GM23248 (cell line): ENCODE data around the gene FOXN3. TPM values are rescaled to one million over a fixed set of nuclear protein-coding genes. Genes with fewer than 3 reads are reported as not detected.

ENCODE experiments used
- DNase-seq: peaks from one replicate; pipeline ENCODE4 v3.0.0-alpha.2; 2015
- H2AFZ ChIP-seq: fragments of 200-600 bp; sonication (generic); 2 replicates; pipeline ENCODE4 v1.6.1; 2016; ENCODE audit warnings: antibody characterized with exemption
- H3F3A ChIP-seq: fragments of 200-600 bp; sonication (generic); 2 replicates; pipeline ENCODE4 v1.6.1; 2016; ENCODE audit warnings: mild to moderate bottlenecking, antibody characterized with exemption, mixed run types; ENCODE audit not compliant: insufficient read depth
- H3K27ac ChIP-seq: fragments of 200-600 bp; sonication (generic); 2 replicates; pipeline ENCODE4 v1.5.1; 2016; ENCODE audit warnings: mild to moderate bottlenecking
- H3K27me3 ChIP-seq: fragments of 200-600 bp; sonication (generic); replicated peaks from 2 replicates; pipeline ENCODE4 v1.6.1; 2016; ENCODE audit warnings: mild to moderate bottlenecking; ENCODE audit not compliant: insufficient read depth
- H3K36me3 ChIP-seq: fragments of 200-600 bp; sonication (generic); 2 replicates; pipeline ENCODE4 v1.6.1; 2016; ENCODE audit warnings: low read depth, mild to moderate bottlenecking
- H3K4me1 ChIP-seq: fragments of 200-600 bp; sonication (generic); 2 replicates; pipeline ENCODE4 v1.6.1; 2016; ENCODE audit warnings: mild to moderate bottlenecking; ENCODE audit not compliant: insufficient read depth
- H3K4me2 ChIP-seq: fragments of 200-600 bp; sonication (generic); one replicate; pipeline ENCODE4 v1.6.1; 2016; ENCODE audit warnings: mild to moderate bottlenecking; ENCODE audit not compliant: unreplicated experiment
- H3K4me3 ChIP-seq: fragments of 200-600 bp; sonication (generic); 2 replicates; pipeline ENCODE4 v1.5.1; 2016; ENCODE audit warnings: mild to moderate bottlenecking
- H3K79me2 ChIP-seq: fragments of 200-600 bp; sonication (generic); 2 replicates; pipeline ENCODE4 v1.6.1; 2016; ENCODE audit warnings: mild to moderate bottlenecking; ENCODE audit not compliant: insufficient read depth
- H3K9ac ChIP-seq: fragments of 200-600 bp; sonication (generic); 2 replicates; pipeline ENCODE4 v1.6.1; 2016; ENCODE audit warnings: mild to moderate bottlenecking
- H3K9me2 ChIP-seq: fragments of 200-600 bp; sonication (generic); 2 replicates; pipeline ENCODE4 v1.6.1; 2016; ENCODE audit warnings: mixed run types, mild to moderate bottlenecking, moderate library complexity; ENCODE audit not compliant: insufficient read depth
- H3K9me3 ChIP-seq: fragments of 200-600 bp; sonication (generic); one replicate; pipeline ENCODE4 v1.6.1; 2017; ENCODE audit warnings: low read depth
- H4K20me1 ChIP-seq: fragments of 200-600 bp; sonication (generic); 2 replicates; pipeline ENCODE4 v1.6.0; 2016; ENCODE audit not compliant: insufficient read depth
- EZH2 ChIP-seq: fragments of 200-600 bp; sonication (generic); IDR thresholded peaks from 2 replicates; pipeline ENCODE4 v1.6.1; 2018; ENCODE audit warnings: antibody characterized with exemption, mild to moderate bottlenecking; ENCODE audit not compliant: insufficient read depth, poor library complexity, severe bottlenecking
- EZH2phosphoT487 ChIP-seq: fragments of 200-600 bp; sonication (generic); IDR thresholded peaks from 2 replicates; pipeline ENCODE4 v1.6.1; 2018; ENCODE audit warnings: antibody characterized with exemption, moderate library complexity, mild to moderate bottlenecking, low read depth; ENCODE audit not compliant: insufficient read depth
- WGBS, 2 experiments: methylation state at CpG; one replicate each; pipeline ENCODE4 v1.1.6; 2015 to 2017; ENCODE audit warnings: low lambda C conversion rate in 2 of 2, low coverage in 1 of 2; ENCODE audit errors: missing lambda C conversion rate in 2 of 2; 5-methylcytosine and 5-hydroxymethylcytosine counted together
- in situ Hi-C: fragments of 300-500 bp; cut with MboI; formaldehyde crosslinking; loops from 2 replicates; pipeline ENCODE4 v1.15.0; 2020
- polyA plus RNA-seq: library from polyadenylated mRNA; unstranded; fragments of >200 nt; fragmentation: Nextera tagmentation; extraction: Ambion mirVana; gene quantifications from 2 replicates; pipeline ENCODE4 v1.2.1, GENCODE V29; 2016
- total RNA-seq: library from RNA; depleted of rRNA; stranded (reverse); fragments of >200 nt; shearing (Covaris generic); gene quantifications from 2 replicates; pipeline ENCODE4 v1.2.3, GENCODE V29; 2014

Gene FOXN3
- total and polyA plus RNA-seq, 2 experiments from 2014 or later = 18.6 to 19.0 TPM

GRCh38 chr14:89146274-89146673 lies 270.8 kb downstream of the FOXN3 start:
- Histone ChIP-seq H2AFZ (0 out of 2 replicates have a peak overlapping the region, but pooled peaks have one; percentile 9), H3K4me2 (no peak overlapping the region), H3K27me3 (no peaks in the 10 kb centered on the region), H3K4me1 (no peaks in the 10 kb centered on the region), H3K9me2 (no peaks in the 10 kb centered on the region), H3K4me3 (no peak overlapping the region), H3K79me2 (no peaks in the 10 kb centered on the region), H3K36me3 (no peaks in the 10 kb centered on the region), H3F3A (0 out of 2 replicates have a peak, but pooled peaks cover 3% of the 10 kb centered on the region), H4K20me1 (no peaks in the 10 kb centered on the region), H3K9ac (no peak overlapping the region), H3K9me3 (no peaks in the 10 kb centered on the region), H3K27ac (no peak overlapping the region)
- no peak for TF ChIP-seq EZH2phosphoT487
- TF ChIP-seq EZH2 = no peak
- in situ Hi-C loops = no loop called here
- DNase-seq = peak; percentile 56
- 16 to 17% methylated on average over 7 of the region's 7 CpGs for WGBS, 2 experiments

- DNase-seq = no peak
- Histone ChIP-seq H3K27ac (no peak overlapping the region), H3K4me2 (no peak overlapping the region), H3K9ac (no peak overlapping the region), H3K4me1 (no peaks in the 10 kb centered on the region), H3K9me3 (no peaks in the 10 kb centered on the region), H3K27me3 (no peaks in the 10 kb centered on the region), H3K4me3 (no peak overlapping the region), H3K9me2 (no peaks in the 10 kb centered on the region), H2AFZ (no peak overlapping the region), H4K20me1 (no peaks in the 10 kb centered on the region), H3K36me3 (no peaks in the 10 kb centered on the region), H3K79me2 (no peaks in the 10 kb centered on the region), H3F3A (0 out of 2 replicates have a peak, but pooled peaks cover 3% of the 10 kb centered on the region)
- in situ Hi-C loops = no loop called here
- WGBS, 2 experiments = 86 to 94% methylated on average over 5 of the region's 5 CpGs
- no peak for TF ChIP-seq EZH2phosphoT487
Observed at GRCh38 chr14:89144642-89145041, 272.4 kb downstream of the FOXN3 start.

GRCh38 chr14:89144066-89144465 lies 273.0 kb downstream of the FOXN3 start:
- Histone ChIP-seq H3K9ac (no peak overlapping the region), H3K4me1 (no peaks in the 10 kb centered on the region), H3K27ac (no peak overlapping the region), H2AFZ (no peak overlapping the region), H3K4me3 (no peak overlapping the region), H3K9me2 (no peaks in the 10 kb centered on the region), H3K36me3 (no peaks in the 10 kb centered on the region), H3F3A (0 out of 2 replicates have a peak, but pooled peaks cover 3% of the 10 kb centered on the region), H3K27me3 (no peaks in the 10 kb centered on the region), H3K79me2 (no peaks in the 10 kb centered on the region), H3K9me3 (no peaks in the 10 kb centered on the region), H4K20me1 (no peaks in the 10 kb centered on the region), H3K4me2 (no peak overlapping the region)
- TF ChIP-seq EZH2 = no peak
- TF ChIP-seq EZH2phosphoT487 = no peak
- WGBS, 2 experiments = 27 to 38% methylated on average over 3 of the region's 3 CpGs
- no peak for DNase-seq
- in situ Hi-C loops = no loop called here

- in situ Hi-C loops = no loop called here
- H4K20me1 ChIP-seq = no peaks in the 10 kb centered on the region
- H3K27ac ChIP-seq = no peak overlapping the region
Observed at GRCh38 chr14:89143595-89143994, 273.4 kb downstream of the FOXN3 start.

GRCh38 chr14:89142366-89142765 lies 274.7 kb downstream of the FOXN3 start:
- peaks cover 1% of the 10 kb centered on the region for H3K4me1 ChIP-seq
- H2AFZ ChIP-seq = no peak overlapping the region
- no peaks in the 10 kb centered on the region for H3K9me3 ChIP-seq
- WGBS, 2 experiments = 79 to 81% methylated on average over 5 of the region's 5 CpGs
- H3K9ac ChIP-seq = no peak overlapping the region
- DNase-seq = no peak
- in situ Hi-C loops = no loop called here
- H3K27ac ChIP-seq = no peak overlapping the region
- TF ChIP-seq EZH2 (no peak), EZH2phosphoT487 (no peak)
- no peak overlapping the region for H3K4me2 ChIP-seq
- no peaks in the 10 kb centered on the region for H3K9me2 ChIP-seq
- no peaks in the 10 kb centered on the region for H3K27me3 ChIP-seq
- H3F3A ChIP-seq = peaks cover 4% of the 10 kb centered on the region; the same call in 1 of the 2 replicates
- no peaks in the 10 kb centered on the region for H3K79me2 ChIP-seq
- H3K36me3 ChIP-seq = no peaks in the 10 kb centered on the region
- no peak overlapping the region for H3K4me3 ChIP-seq
- no peaks in the 10 kb centered on the region for H4K20me1 ChIP-seq

More at GRCh38 chr14:89143595-89143994, 273.4 kb downstream of the FOXN3 start:
- no peak overlapping the region for H3K4me3 ChIP-seq
- no peak overlapping the region for H3K4me2 ChIP-seq
- no peak overlapping the region for H3K9ac ChIP-seq
- no peaks in the 10 kb centered on the region for H3K27me3 ChIP-seq
- no peaks in the 10 kb centered on the region for H3K36me3 ChIP-seq
- no peaks in the 10 kb centered on the region for H3K9me2 ChIP-seq
- 37 to 40% methylated on average over 3 of the region's 3 CpGs for WGBS, 2 experiments
- H2AFZ ChIP-seq = no peak overlapping the region
- H3K79me2 ChIP-seq = no peaks in the 10 kb centered on the region
- no peaks in the 10 kb centered on the region for H3K9me3 ChIP-seq
- peak; percentile 25 for DNase-seq
- TF ChIP-seq EZH2phosphoT487 = no peak
- H3K4me1 ChIP-seq = no peaks in the 10 kb centered on the region
- H3F3A ChIP-seq = 0 out of 2 replicates have a peak, but pooled peaks cover 3% of the 10 kb centered on the region
